KMS-11 (cell line): Measurements from ENCODE around the gene ENO1.

Experiments
- H2AFZ ChIP-seq: fragments of 200-600 bp; sonication (generic); 2 replicates; pipeline ENCODE4 v1.6.1; 2016; ENCODE audit warnings: antibody characterized with exemption, mixed run types, low read depth
- H3K27ac ChIP-seq: fragments of 200-600 bp; sonication (generic); 2 replicates; pipeline ENCODE4 v1.6.1; 2016; ENCODE audit warnings: mild to moderate bottlenecking, mixed run types
- H3K27me3 ChIP-seq: fragments of 200-600 bp; sonication (generic); 2 replicates; pipeline ENCODE4 v1.6.1; 2017; ENCODE audit warnings: mild to moderate bottlenecking, low read depth, mixed run types, moderate library complexity; ENCODE audit not compliant: insufficient read depth
- H3K36me3 ChIP-seq: fragments of 200-600 bp; sonication (generic); 2 replicates; pipeline ENCODE4 v1.6.1; 2017; ENCODE audit warnings: mild to moderate bottlenecking, mixed run types; ENCODE audit not compliant: insufficient read depth
- H3K4me1 ChIP-seq: fragments of 200-600 bp; sonication (generic); 2 replicates; pipeline ENCODE4 v1.6.1; 2016; ENCODE audit warnings: mild to moderate bottlenecking, low read depth, mixed run types; ENCODE audit not compliant: poor library complexity, severe bottlenecking
- H3K4me2 ChIP-seq: fragments of 200-600 bp; sonication (generic); 2 replicates; pipeline ENCODE4 v1.7.0; 2016; ENCODE audit warnings: mild to moderate bottlenecking, mixed run types
- H3K4me3 ChIP-seq: fragments of 200-600 bp; sonication (generic); IDR thresholded peaks from 2 replicates; pipeline ENCODE4 v1.6.1; 2017; ENCODE audit warnings: low read depth, low read length, mixed read lengths; ENCODE audit not compliant: insufficient read depth
- H3K79me2 ChIP-seq: fragments of 200-600 bp; sonication (generic); 2 replicates; pipeline ENCODE4 v1.6.1; 2016; ENCODE audit warnings: low read depth, mixed run types; ENCODE audit not compliant: insufficient read depth
- H3K9ac ChIP-seq: fragments of 200-600 bp; sonication (generic); 2 replicates; pipeline ENCODE4 v1.6.1; 2016; ENCODE audit warnings: mild to moderate bottlenecking, mixed run types
- H4K20me1 ChIP-seq: fragments of 200-600 bp; sonication (generic); 2 replicates; pipeline ENCODE4 v1.6.1; 2016; ENCODE audit warnings: mild to moderate bottlenecking, mixed run types; ENCODE audit not compliant: insufficient read depth
- CTCF ChIP-seq: fragments of 200-600 bp; sonication (generic); conservative IDR thresholded peaks from 2 replicates; pipeline ENCODE4 v1.6.1; 2017; ENCODE audit warnings: low read depth, mild to moderate bottlenecking, antibody characterized with exemption, low read length, moderate library complexity, mixed read lengths

Gene ENO1

GRCh38 chr1:8860738-8861516 lies 17.6 kb downstream of the ENO1 start:
- no peak overlapping the region for H3K9ac ChIP-seq
- no peak for TF ChIP-seq CTCF

GRCh38 chr1:8858888-8859706 lies 19.4 kb downstream of the ENO1 start:
- Histone ChIP-seq H3K4me1 (peaks cover 23% of the 10 kb centered on the region), H3K27ac (peak overlapping the region; percentile 1; the same call in 1 of the 2 replicates), H3K27me3 (no peaks in the 10 kb centered on the region), H3K36me3 (peaks cover 32% of the 10 kb centered on the region; the same call in 1 of the 2 replicates), H3K9ac (no peak overlapping the region), H2AFZ (no peak overlapping the region), H3K4me3 (no peak overlapping the region), H3K79me2 (no peaks in the 10 kb centered on the region), H4K20me1 (0 out of 2 replicates have a peak, but pooled peaks cover 4% of the 10 kb centered on the region), H3K4me2 (no peak overlapping the region)
- TF ChIP-seq CTCF: peak; percentile 80

More at GRCh38 chr1:8860738-8861516, 17.6 kb downstream of the ENO1 start:
- Histone ChIP-seq H3K4me2 (no peak overlapping the region), H3K79me2 (no peaks in the 10 kb centered on the region), H3K4me3 (no peak overlapping the region), H3K36me3 (peaks cover 32% of the 10 kb centered on the region; the same call in 1 of the 2 replicates), H4K20me1 (peaks cover 4% of the 10 kb centered on the region; the same call in 1 of the 2 replicates), H2AFZ (no peak overlapping the region), H3K4me1 (peaks cover 23% of the 10 kb centered on the region), H3K27me3 (no peaks in the 10 kb centered on the region), H3K27ac (no peak overlapping the region)

GRCh38 chr1:8858112-8858668 lies 20.3 kb downstream of the ENO1 start:
- Histone ChIP-seq H3K4me1 (peaks cover 23% of the 10 kb centered on the region), H3K9ac (no peak overlapping the region), H2AFZ (no peak overlapping the region), H3K4me3 (no peak overlapping the region), H3K4me2 (no peak overlapping the region), H3K79me2 (no peaks in the 10 kb centered on the region), H4K20me1 (0 out of 2 replicates have a peak, but pooled peaks cover 4% of the 10 kb centered on the region), H3K27me3 (no peaks in the 10 kb centered on the region), H3K27ac (peak overlapping the region; percentile 1; the same call in 1 of the 2 replicates), H3K36me3 (peaks cover 25% of the 10 kb centered on the region; the same call in 1 of the 2 replicates)
- TF ChIP-seq CTCF: no peak

- Histone ChIP-seq H4K20me1 (no peaks in the 10 kb centered on the region), H3K27me3 (no peaks in the 10 kb centered on the region), H2AFZ (no peak overlapping the region), H3K27ac (no peak overlapping the region), H3K4me3 (no peak overlapping the region), H3K4me2 (no peak overlapping the region), H3K4me1 (peaks cover 23% of the 10 kb centered on the region), H3K9ac (no peak overlapping the region), H3K36me3 (peaks cover 11% of the 10 kb centered on the region; the same call in 1 of the 2 replicates), H3K79me2 (no peaks in the 10 kb centered on the region)
- no peak for TF ChIP-seq CTCF
Measured at GRCh38 chr1:8856689-8857412, 21.6 kb downstream of the ENO1 start.
